PFSK-1 (cell line): ENCODE measurements around the gene RNFT2.

Source experiments
- FOXP2 ChIP-seq: optimal IDR thresholded peaks from 2 replicates; pipeline ENCODE3; 2011; ENCODE audit warnings: borderline replicate concordance, control low read depth, inconsistent platforms; ENCODE audit not compliant: insufficient read depth; ENCODE audit errors: extremely low read length, extremely low read depth
- POLR2AphosphoS5 ChIP-seq: IDR thresholded peaks from 2 replicates; pipeline ENCODE4 v1.6.1; 2012; ENCODE audit warnings: low read depth, mild to moderate bottlenecking, control low read depth, low read length, moderate library complexity
- SIN3A ChIP-seq: IDR thresholded peaks from 2 replicates; pipeline ENCODE4 v1.6.1; 2012; ENCODE audit warnings: mild to moderate bottlenecking, low read length, moderate library complexity, borderline replicate concordance; ENCODE audit not compliant: insufficient read depth
- TF ChIP-seq, protein P1 (sequence below), 2 experiments: IDR thresholded peaks; 2 replicates each; pipeline versions ENCODE4 v1.6.1 to v1.8.0; 2011 to 2012; ENCODE audit warnings: low read depth in 2 of 2, low read length in 2 of 2, control low read depth in 1 of 2, inconsistent platforms in 1 of 2, mild to moderate bottlenecking in 1 of 2, moderate library complexity in 1 of 2; ENCODE audit not compliant: insufficient read depth in 1 of 2

DNA sequence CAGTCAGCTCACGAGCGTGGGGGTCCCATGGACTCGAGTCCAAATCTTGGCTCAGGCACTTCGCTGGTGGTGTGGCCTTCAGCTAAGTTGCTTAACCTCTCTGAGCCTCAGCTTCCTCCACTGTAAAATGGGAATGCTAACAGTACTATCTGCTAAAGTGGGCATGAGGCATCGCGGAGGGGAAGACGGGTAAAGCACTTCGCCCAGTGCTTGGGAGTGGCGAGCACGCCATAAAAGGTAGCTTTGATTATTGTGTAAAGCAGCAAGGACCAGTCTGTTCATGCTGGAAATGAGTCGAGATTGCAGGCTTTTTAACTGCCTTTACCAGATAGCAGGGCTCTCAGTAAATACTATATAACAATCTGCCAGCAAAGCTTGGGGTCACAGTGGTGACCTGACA is 118.6 kb downstream of the RNFT2 start:
- TF ChIP-seq POLR2AphosphoS5 (no peak), SIN3A (no peak), FOXP2 (no peak)
- TF ChIP-seq, protein P1, sequence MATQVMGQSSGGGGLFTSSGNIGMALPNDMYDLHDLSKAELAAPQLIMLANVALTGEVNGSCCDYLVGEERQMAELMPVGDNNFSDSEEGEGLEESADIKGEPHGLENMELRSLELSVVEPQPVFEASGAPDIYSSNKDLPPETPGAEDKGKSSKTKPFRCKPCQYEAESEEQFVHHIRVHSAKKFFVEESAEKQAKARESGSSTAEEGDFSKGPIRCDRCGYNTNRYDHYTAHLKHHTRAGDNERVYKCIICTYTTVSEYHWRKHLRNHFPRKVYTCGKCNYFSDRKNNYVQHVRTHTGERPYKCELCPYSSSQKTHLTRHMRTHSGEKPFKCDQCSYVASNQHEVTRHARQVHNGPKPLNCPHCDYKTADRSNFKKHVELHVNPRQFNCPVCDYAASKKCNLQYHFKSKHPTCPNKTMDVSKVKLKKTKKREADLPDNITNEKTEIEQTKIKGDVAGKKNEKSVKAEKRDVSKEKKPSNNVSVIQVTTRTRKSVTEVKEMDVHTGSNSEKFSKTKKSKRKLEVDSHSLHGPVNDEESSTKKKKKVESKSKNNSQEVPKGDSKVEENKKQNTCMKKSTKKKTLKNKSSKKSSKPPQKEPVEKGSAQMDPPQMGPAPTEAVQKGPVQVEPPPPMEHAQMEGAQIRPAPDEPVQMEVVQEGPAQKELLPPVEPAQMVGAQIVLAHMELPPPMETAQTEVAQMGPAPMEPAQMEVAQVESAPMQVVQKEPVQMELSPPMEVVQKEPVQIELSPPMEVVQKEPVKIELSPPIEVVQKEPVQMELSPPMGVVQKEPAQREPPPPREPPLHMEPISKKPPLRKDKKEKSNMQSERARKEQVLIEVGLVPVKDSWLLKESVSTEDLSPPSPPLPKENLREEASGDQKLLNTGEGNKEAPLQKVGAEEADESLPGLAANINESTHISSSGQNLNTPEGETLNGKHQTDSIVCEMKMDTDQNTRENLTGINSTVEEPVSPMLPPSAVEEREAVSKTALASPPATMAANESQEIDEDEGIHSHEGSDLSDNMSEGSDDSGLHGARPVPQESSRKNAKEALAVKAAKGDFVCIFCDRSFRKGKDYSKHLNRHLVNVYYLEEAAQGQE (IDR thresholded peaks at IDR 0.05; ENCODE audit: insufficient read depth in 1 of 2, low read depth in 2 of 2, low read length in 2 of 2), result no peak
